ENCODE measurements around the gene ACTR1A. TPM values are rescaled to one million over a fixed set of nuclear protein-coding genes. Genes with fewer than 3 reads are reported as not detected.

Gene ACTR1A
- total RNA-seq, 1 experiment from 2014 or later: 82.1 TPM

- H3K4me1 Mint-ChIP-seq: no peaks in the 10 kb centered on the region; a peak in 1 of 4 replicates
These were observed 5.0 kb downstream of the ACTR1A start for GRCh38 chr10:102497545-102497944.

More at GRCh38 chr10:102497545-102497944, 5.0 kb downstream of the ACTR1A start:
- Histone ChIP-seq H3K9me3 (ENCODE audit: control insufficient read depth, low read depth, low read length) (no peaks in the 10 kb centered on the region), H3K56ac (ENCODE audit: insufficient read length, low read depth, low read length) (no peak overlapping the region), H4K8ac (replicated peaks; ENCODE audit: insufficient read length, low read depth, low read length) (no peak overlapping the region), H2BK15ac (ENCODE audit: low read depth, low read length) (no peak overlapping the region), H4K91ac (ENCODE audit: insufficient read length, low read depth, low read length) (no peak overlapping the region), H2BK20ac (ENCODE audit: low read depth, low read length, poor library complexity, severe bottlenecking) (no peak overlapping the region), H3K27ac (ENCODE audit: insufficient read length, low read depth, low read length) (no peak overlapping the region), H3K4me1 (ENCODE audit: insufficient read depth, low read length) (no peaks in the 10 kb centered on the region), H3K4ac (ENCODE audit: low read depth, low read length) (no peak overlapping the region), H3K18ac (ENCODE audit: insufficient read length, low read depth, low read length) (no peak overlapping the region), H2BK12ac (ENCODE audit: insufficient read length, low read depth, low read length) (no peak overlapping the region), H3K79me2 (ENCODE audit: insufficient read depth, low read length) (peaks cover 3% of the 10 kb centered on the region; the same call in 1 of the 2 replicates), H3K27me3 (ENCODE audit: insufficient read depth, low read length) (no peaks in the 10 kb centered on the region), H3K79me1 (ENCODE audit: insufficient read depth, low read depth, low read length, poor library complexity, severe bottlenecking) (peaks cover 11% of the 10 kb centered on the region), H3K9ac (ENCODE audit: extremely low read depth, insufficient read length, low read length) (no peak overlapping the region), H3K14ac (ENCODE audit: insufficient read depth, low read length) (no peak overlapping the region), H3T11ph (ENCODE audit: low read length) (no peak overlapping the region), H2AFZ (ENCODE audit: low read length) (no peak overlapping the region), H4K20me1 (ENCODE audit: control insufficient read depth, insufficient read depth, insufficient read length) (no peaks in the 10 kb centered on the region), H2BK120ac (ENCODE audit: low read depth, low read length, poor library complexity, severe bottlenecking) (no peak overlapping the region), H4K5ac (ENCODE audit: insufficient read length, low read depth, low read length) (no peak overlapping the region), H2BK5ac (ENCODE audit: insufficient read length, low read length) (no peak overlapping the region), H3K23ac (ENCODE audit: insufficient read length, low read depth, low read length) (no peak overlapping the region), H2AK5ac (ENCODE audit: insufficient read length, low read length) (no peak overlapping the region), H3K4me2 (ENCODE audit: insufficient read depth, insufficient read length, low read length) (no peak overlapping the region), H3K23me2 (ENCODE audit: insufficient read length, low read depth, low read length, poor library complexity, severe bottlenecking) (peaks cover 3% of the 10 kb centered on the region)
- Mint-ChIP-seq H3K27ac (no peak overlapping the region), H3K36me3 (ENCODE audit: insufficient read depth in 1 of 3, low read depth in 3 of 3) (peaks cover 0 to 7% (median 0%) of the 10 kb centered on the region in 3 experiments; a peak in 2 of 7 replicates), H3K9me3 (no peaks in the 10 kb centered on the region), H3K4me3 (no peak overlapping the region; a peak in 1 of 5 replicates), H3K27me3 (ENCODE audit: low read depth) (no peaks in the 10 kb centered on the region)
- no peak for DNase-seq
- no peak for TF ChIP-seq CTCF (conservative IDR thresholded peaks at IDR 0.05)
- WGBS (ENCODE audit: extremely low coverage, insufficient read length, low lambda C conversion rate): no CpG with 5 or more reads among the region's 1 CpG

Measured in H9 (cell line).